Hepatocyte (in vitro differentiated cells): ENCODE results near the gene CLRN2. TPM values are rescaled to one million over a fixed set of nuclear protein-coding genes. Genes with fewer than 3 reads are reported as not detected.

ENCODE experiments used
- DNase-seq: peaks from one replicate; pipeline ENCODE4 v3.0.0-alpha.2; 2016; ENCODE audit warnings: low spot score
- H2AFZ ChIP-seq: fragments of 200-600 bp; sonication (generic); 2 replicates; pipeline ENCODE4 v1.6.0; 2016; ENCODE audit warnings: antibody characterized with exemption, mild to moderate bottlenecking
- H3K27ac ChIP-seq: fragments of 200-600 bp; sonication (generic); 2 replicates; pipeline ENCODE4 v1.5.1; 2016; ENCODE audit warnings: mild to moderate bottlenecking
- H3K27me3 ChIP-seq: fragments of 200-600 bp; sonication (generic); 2 replicates; pipeline ENCODE4 v1.6.1; 2016
- H3K36me3 ChIP-seq: fragments of 200-600 bp; sonication (generic); replicated peaks from 2 replicates; pipeline ENCODE4 v1.5.1; 2016; ENCODE audit warnings: low read depth; ENCODE audit not compliant: insufficient read depth
- H3K4me1 ChIP-seq: fragments of 200-600 bp; sonication (generic); 2 replicates; pipeline ENCODE4 v1.5.1; 2016; ENCODE audit warnings: mild to moderate bottlenecking, moderate library complexity; ENCODE audit not compliant: insufficient read depth
- H3K4me2 ChIP-seq: fragments of 200-600 bp; sonication (generic); 2 replicates; pipeline ENCODE4 v1.6.0; 2016
- H3K4me3 ChIP-seq: fragments of 200-600 bp; sonication (generic); 2 replicates; pipeline ENCODE4 v1.5.1; 2016; ENCODE audit warnings: mild to moderate bottlenecking
- H3K79me2 ChIP-seq: fragments of 200-600 bp; sonication (generic); 2 replicates; pipeline ENCODE4 v1.6.0; 2017; ENCODE audit warnings: mild to moderate bottlenecking
- H3K9me2 ChIP-seq: fragments of 200-600 bp; sonication (generic); replicated peaks from 2 replicates; pipeline ENCODE4 v1.6.0; 2017; ENCODE audit warnings: mild to moderate bottlenecking; ENCODE audit not compliant: insufficient read depth
- H3K9me3 ChIP-seq: fragments of 200-600 bp; sonication (generic); 2 replicates; pipeline ENCODE4 v1.5.1; 2016; ENCODE audit warnings: low read depth, mild to moderate bottlenecking
- H4K20me1 ChIP-seq: fragments of 200-600 bp; sonication (generic); 2 replicates; pipeline ENCODE4 v1.6.0; 2016; ENCODE audit warnings: mild to moderate bottlenecking; ENCODE audit not compliant: insufficient read depth, poor library complexity, severe bottlenecking
- CTCF ChIP-seq: fragments of 200-600 bp; sonication (generic); IDR thresholded peaks from 2 replicates; pipeline ENCODE4 v1.5.1; 2016; ENCODE audit warnings: antibody characterized with exemption, mild to moderate bottlenecking; ENCODE audit not compliant: poor library complexity
- EZH2 ChIP-seq: fragments of 200-600 bp; sonication (generic); IDR thresholded peaks from 2 replicates; pipeline ENCODE4 v1.6.1; 2016; ENCODE audit warnings: antibody characterized with exemption, mild to moderate bottlenecking, borderline replicate concordance
- EZH2phosphoT487 ChIP-seq: fragments of 200-600 bp; sonication (generic); IDR thresholded peaks from one replicate; pipeline ENCODE4 v1.6.1; 2018; ENCODE audit warnings: antibody characterized with exemption, mild to moderate bottlenecking, low read depth, moderate library complexity; ENCODE audit not compliant: unreplicated experiment, severe bottlenecking
- WGBS: methylation state at CpG from one replicate; pipeline ENCODE4 v1.1.6; 2016; ENCODE audit warnings: low lambda C conversion rate; ENCODE audit errors: missing lambda C conversion rate; 5-methylcytosine and 5-hydroxymethylcytosine counted together
- polyA plus RNA-seq: library from polyadenylated mRNA; unstranded; fragments of >200 nt; fragmentation: Nextera tagmentation; extraction: Ambion mirVana; gene quantifications from 2 replicates; pipeline ENCODE4 v1.2.1, GENCODE V29; 2016
- total RNA-seq: library from RNA; depleted of rRNA; stranded (reverse); fragments of >200 nt; gene quantifications from 2 replicates; pipeline ENCODE4 v1.2.3, GENCODE V29; 2014

CLRN2 gene
- total and polyA plus RNA-seq, 2 experiments from 2014 or later: not detected

GRCh38 chr4:17504081-17504480, 10.9 kb upstream of the CLRN2 start:
- Histone ChIP-seq H4K20me1 (no peaks in the 10 kb centered on the region), H3K4me2 (no peak overlapping the region), H3K4me3 (no peak overlapping the region), H3K27ac (no peak overlapping the region), H2AFZ (no peak overlapping the region), H3K27me3 (no peaks in the 10 kb centered on the region), H3K4me1 (no peaks in the 10 kb centered on the region), H3K36me3 (no peaks in the 10 kb centered on the region), H3K79me2 (peaks cover 4% of the 10 kb centered on the region), H3K9me2 (no peaks in the 10 kb centered on the region), H3K9me3 (no peaks in the 10 kb centered on the region)
- 76% methylated on average over 7 of the region's 7 CpGs for WGBS
- no peak for TF ChIP-seq CTCF
- no peak for TF ChIP-seq EZH2phosphoT487
- no peak for TF ChIP-seq EZH2
- DNase-seq: no peak

GRCh38 chr4:17510582-17510981, 4.4 kb upstream of the CLRN2 start:
- no peaks in the 10 kb centered on the region for H3K36me3 ChIP-seq
- H4K20me1 ChIP-seq: no peaks in the 10 kb centered on the region
- H2AFZ ChIP-seq: no peak overlapping the region
- peaks cover 19% of the 10 kb centered on the region for H3K79me2 ChIP-seq
- peak overlapping the region; percentile 78 for H3K27ac ChIP-seq
- no peaks in the 10 kb centered on the region for H3K9me2 ChIP-seq
- no peaks in the 10 kb centered on the region for H3K27me3 ChIP-seq
- no peak for DNase-seq
- H3K4me3 ChIP-seq: no peak overlapping the region
- WGBS: 92% methylated on average over 3 of the region's 3 CpGs
- no peak for TF ChIP-seq EZH2phosphoT487
- no peak for TF ChIP-seq EZH2
- TF ChIP-seq CTCF: no peak
- H3K4me2 ChIP-seq: peak overlapping the region; percentile 88
- no peaks in the 10 kb centered on the region for H3K9me3 ChIP-seq
- peaks cover 10% of the 10 kb centered on the region for H3K4me1 ChIP-seq

- no peaks in the 10 kb centered on the region for H3K36me3 ChIP-seq
- H3K9me2 ChIP-seq: no peaks in the 10 kb centered on the region
- peak overlapping the region; percentile 62 for H3K4me3 ChIP-seq
- WGBS: 7% methylated on average over 9 of the region's 9 CpGs
- peak; percentile 58 for DNase-seq
- peaks cover 19% of the 10 kb centered on the region for H3K79me2 ChIP-seq
- peaks cover 10% of the 10 kb centered on the region for H3K4me1 ChIP-seq
- H2AFZ ChIP-seq: peak overlapping the region; percentile 93
- no peaks in the 10 kb centered on the region for H4K20me1 ChIP-seq
- H3K27me3 ChIP-seq: no peaks in the 10 kb centered on the region
- peak overlapping the region; percentile 88 for H3K4me2 ChIP-seq
- H3K27ac ChIP-seq: peak overlapping the region; percentile 78
- H3K9me3 ChIP-seq: no peaks in the 10 kb centered on the region
- TF ChIP-seq EZH2phosphoT487 (no peak), EZH2 (no peak), CTCF (no peak)
These were observed 3.9 kb upstream of the CLRN2 start for GRCh38 chr4:17511051-17511450.

- Histone ChIP-seq H3K27ac (peak overlapping the region; percentile 78), H3K9me3 (no peaks in the 10 kb centered on the region), H2AFZ (peak overlapping the region; percentile 93), H3K27me3 (no peaks in the 10 kb centered on the region), H3K4me3 (peak overlapping the region; percentile 62), H3K4me1 (peaks cover 10% of the 10 kb centered on the region), H3K4me2 (peak overlapping the region; percentile 88), H3K36me3 (no peaks in the 10 kb centered on the region), H4K20me1 (no peaks in the 10 kb centered on the region), H3K9me2 (no peaks in the 10 kb centered on the region), H3K79me2 (peaks cover 19% of the 10 kb centered on the region)
- TF ChIP-seq CTCF (no peak), EZH2phosphoT487 (no peak)
- DNase-seq: peak; percentile 64
- 5% methylated on average over 27 of the region's 32 CpGs for WGBS
These were observed 3.4 kb upstream of the CLRN2 start for GRCh38 chr4:17511509-17511949.
